ENCODE results near the gene SMAD3. TPM values are rescaled to one million over a fixed set of nuclear protein-coding genes. Genes with fewer than 3 reads are reported as not detected.
"Not testable (repeated sequence)": the region's sequence is repeated elsewhere in the genome, so short reads cannot be mapped to it uniquely, and the experiment has no call there.

SMAD3 gene
- total and polyA plus RNA-seq, 3 experiments from 2014 or later: 30.2 to 34.2 (median 31.7) TPM

GRCh38 chr15:67072958-67073357 lies 7.6 kb downstream of the SMAD3 start:
- no peak overlapping the region for H3K27ac ChIP-seq (ENCODE audit: low read depth, low read length)
- peak overlapping the region; percentile 19 to 87 (median 68) for H3K4me3 Mint-ChIP-seq
- H3K4me1 ChIP-seq (ENCODE audit: insufficient read depth, low read length): peaks cover 87% of the 10 kb centered on the region
- no peak overlapping the region for H3K4me3 ChIP-seq (ENCODE audit: low read length)
- peaks cover 83 to 98% (median 95%) of the 10 kb centered on the region in 3 donors for H3K4me1 Mint-ChIP-seq
- H3K27me3 Mint-ChIP-seq: peaks cover 0 to 1% of the 10 kb centered on the region in 2 donors
- peak overlapping the region in 7 of 8 donors; percentile 18 to 94 (median 85) for H3K27ac Mint-ChIP-seq
- no peak for DNase-seq
- no peaks in the 10 kb centered on the region for H3K27me3 ChIP-seq (ENCODE audit: insufficient read depth, low read length, poor library complexity, severe bottlenecking)
- peaks cover 6 to 64% (median 10%) of the 10 kb centered on the region in 3 donors for H3K36me3 Mint-ChIP-seq
- no peaks in the 10 kb centered on the region for H3K9me3 ChIP-seq (ENCODE audit: low read length)
- H3K9me3 Mint-ChIP-seq: no peaks in the 10 kb centered on the region
- ChIA-PET POLR2A (interaction anchor here (0.5 to 3.5 kb wide), 4 partner anchors 9 to 1748 kb away, joined by 4 to 25 read pairs (median 9); partner anchors contain the start of gene ANP32A), CTCF (interaction anchor here (0.7 to 9.7 kb wide), 5 partner anchors 11 to 47 kb away, joined by 3 to 62 read pairs (median 4); no protein-coding TSS in a partner anchor)
- H3K36me3 ChIP-seq (ENCODE audit: insufficient read depth, low read length): no peaks in the 10 kb centered on the region

- H3K9me3 Mint-ChIP-seq: no peaks in the 10 kb centered on the region
- H3K27me3 Mint-ChIP-seq: peaks cover 0 to 1% of the 10 kb centered on the region in 2 donors
- no peaks in the 10 kb centered on the region for H3K9me3 ChIP-seq (ENCODE audit: low read length)
- no peak overlapping the region for H3K4me3 ChIP-seq (ENCODE audit: low read length)
- H3K4me3 Mint-ChIP-seq: peak overlapping the region in 5 of 7 donors; percentile 29 to 87 (median 73)
- ChIA-PET POLR2A (no interaction called here), CTCF (interaction anchor here (9.7 kb wide), 1 partner anchor 9 kb away, joined by 62 read pairs; no protein-coding TSS in a partner anchor)
- peaks cover 78% of the 10 kb centered on the region for H3K4me1 ChIP-seq (ENCODE audit: insufficient read depth, low read length)
- H3K27ac Mint-ChIP-seq: peak overlapping the region in 5 of 8 donors; percentile 76 to 97 (median 88)
- H3K27ac ChIP-seq (ENCODE audit: low read depth, low read length): no peak overlapping the region
- no peaks in the 10 kb centered on the region for H3K36me3 ChIP-seq (ENCODE audit: insufficient read depth, low read length)
- H3K4me1 Mint-ChIP-seq: peaks cover 82 to 96% (median 93%) of the 10 kb centered on the region in 3 donors
- H3K36me3 Mint-ChIP-seq: peaks cover 6 to 68% (median 10%) of the 10 kb centered on the region in 3 donors
- H3K27me3 ChIP-seq (ENCODE audit: insufficient read depth, low read length, poor library complexity, severe bottlenecking): no peaks in the 10 kb centered on the region
- DNase-seq: no peak
Measured at GRCh38 chr15:67074886-67075229, 9.5 kb downstream of the SMAD3 start.

GRCh38 chr15:67075555-67076135 lies 10.2 kb downstream of the SMAD3 start:
- ChIA-PET CTCF (interaction anchor here (1.5 kb wide), 1 partner anchor 26 kb away, joined by 4 read pairs; no protein-coding TSS in a partner anchor), POLR2A (interaction anchor here (0.6 kb wide), 1 partner anchor 182 kb away, joined by 3 read pairs; no protein-coding TSS in a partner anchor)
- not testable (repeated sequence) for H3K27me3 ChIP-seq (ENCODE audit: insufficient read depth, low read length, poor library complexity, severe bottlenecking); H3K9me3 Mint-ChIP-seq; H3K9me3 ChIP-seq (ENCODE audit: low read length); DNase-seq; H3K36me3 ChIP-seq (ENCODE audit: insufficient read depth, low read length); H3K27me3 Mint-ChIP-seq; H3K27ac ChIP-seq (ENCODE audit: low read depth, low read length); H3K4me3 ChIP-seq (ENCODE audit: low read length)
- H3K4me1 ChIP-seq (ENCODE audit: insufficient read depth, low read length): peaks cover 81% of the 10 kb centered on the region
- Mint-ChIP-seq H3K27ac (peak overlapping the region; percentile 74 to 94 (median 88)), H3K36me3 (peaks cover 6 to 68% (median 10%) of the 10 kb centered on the region in 3 donors), H3K4me1 (peaks cover 83 to 96% (median 93%) of the 10 kb centered on the region in 3 donors), H3K4me3 (peak overlapping the region in 4 of 7 donors; percentile 33 to 70 (median 50))

- no peak overlapping the region for H3K4me3 ChIP-seq (ENCODE audit: low read length)
- peaks cover 84 to 96% (median 93%) of the 10 kb centered on the region in 3 donors for H3K4me1 Mint-ChIP-seq
- no peaks in the 10 kb centered on the region for H3K27me3 ChIP-seq (ENCODE audit: insufficient read depth, low read length, poor library complexity, severe bottlenecking)
- peak overlapping the region; percentile 61 to 94 (median 74) for H3K27ac Mint-ChIP-seq
- no peaks in the 10 kb centered on the region for H3K27me3 Mint-ChIP-seq
- H3K36me3 ChIP-seq (ENCODE audit: insufficient read depth, low read length): no peaks in the 10 kb centered on the region
- H3K9me3 ChIP-seq (ENCODE audit: low read length): no peaks in the 10 kb centered on the region
- peaks cover 87% of the 10 kb centered on the region for H3K4me1 ChIP-seq (ENCODE audit: insufficient read depth, low read length)
- peak overlapping the region in 5 of 7 donors; percentile 33 to 70 (median 48) for H3K4me3 Mint-ChIP-seq
- peaks cover 6 to 69% (median 11%) of the 10 kb centered on the region in 3 donors for H3K36me3 Mint-ChIP-seq
- CTCF ChIA-PET: interaction anchor here (1.5 kb wide), 1 partner anchor 26 kb away, joined by 4 read pairs; no protein-coding TSS in a partner anchor
- no peak for DNase-seq
- H3K9me3 Mint-ChIP-seq: no peaks in the 10 kb centered on the region
- POLR2A ChIA-PET: interaction anchor here (0.6 kb wide), 1 partner anchor 182 kb away, joined by 3 read pairs; no protein-coding TSS in a partner anchor
- H3K27ac ChIP-seq (ENCODE audit: low read depth, low read length): no peak overlapping the region
Measured at GRCh38 chr15:67076147-67076843, 10.9 kb downstream of the SMAD3 start.

GRCh38 chr15:67077641-67078215 lies 12.3 kb downstream of the SMAD3 start:
- POLR2A ChIA-PET: interaction anchor here (2.3 kb wide), 1 partner anchor 9 kb away, joined by 9 read pairs; no protein-coding TSS in a partner anchor
- peak overlapping the region in 6 of 7 donors; percentile 19 to 84 (median 48) for H3K4me3 Mint-ChIP-seq
- DNase-seq: no peak
- H3K9me3 Mint-ChIP-seq: no peaks in the 10 kb centered on the region
- Histone ChIP-seq H3K36me3 (ENCODE audit: insufficient read depth, low read length) (no peaks in the 10 kb centered on the region), H3K27me3 (ENCODE audit: insufficient read depth, low read length, poor library complexity, severe bottlenecking) (no peaks in the 10 kb centered on the region), H3K27ac (ENCODE audit: low read depth, low read length) (no peak overlapping the region), H3K4me3 (ENCODE audit: low read length) (no peak overlapping the region), H3K4me1 (ENCODE audit: insufficient read depth, low read length) (peaks cover 91% of the 10 kb centered on the region), H3K9me3 (ENCODE audit: low read length) (no peaks in the 10 kb centered on the region)
- peaks cover 90 to 98% (median 98%) of the 10 kb centered on the region in 3 donors for H3K4me1 Mint-ChIP-seq
- no peaks in the 10 kb centered on the region for H3K27me3 Mint-ChIP-seq
- H3K27ac Mint-ChIP-seq: peak overlapping the region; percentile 44 to 96 (median 73)
- H3K36me3 Mint-ChIP-seq: peaks cover 3 to 66% (median 9%) of the 10 kb centered on the region in 3 donors
- CTCF ChIA-PET: interaction anchor here (5.1 kb wide), 1 partner anchor 25 kb away, joined by 29 read pairs; no protein-coding TSS in a partner anchor

- peak overlapping the region; percentile 18 to 93 (median 65) for H3K27ac Mint-ChIP-seq
- H3K27me3 ChIP-seq (ENCODE audit: insufficient read depth, low read length, poor library complexity, severe bottlenecking): no peaks in the 10 kb centered on the region
- peaks cover 91 to 98% (median 97%) of the 10 kb centered on the region in 3 donors for H3K4me1 Mint-ChIP-seq
- ChIA-PET POLR2A (interaction anchor here (0.6 to 2.3 kb wide), 2 partner anchors 9 to 10 kb away, joined by 5 to 9 read pairs; no protein-coding TSS in a partner anchor), CTCF (interaction anchor here (0.7 to 5.1 kb wide), 2 partner anchors 14 to 24 kb away, joined by 3 to 29 read pairs; partner anchors contain the start of gene SMAD3)
- H3K36me3 ChIP-seq (ENCODE audit: insufficient read depth, low read length): no peaks in the 10 kb centered on the region
- no peak overlapping the region for H3K27ac ChIP-seq (ENCODE audit: low read depth, low read length)
- DNase-seq: no peak
- no peaks in the 10 kb centered on the region for H3K9me3 Mint-ChIP-seq
- H3K4me1 ChIP-seq (ENCODE audit: insufficient read depth, low read length): peaks cover 91% of the 10 kb centered on the region
- H3K4me3 Mint-ChIP-seq: peak overlapping the region in 3 of 7 donors; percentile 6 to 35 (median 25)
- no peak overlapping the region for H3K4me3 ChIP-seq (ENCODE audit: low read length)
- no peaks in the 10 kb centered on the region for H3K27me3 Mint-ChIP-seq
- H3K9me3 ChIP-seq (ENCODE audit: low read length): no peaks in the 10 kb centered on the region
- H3K36me3 Mint-ChIP-seq: peaks cover 3 to 60% (median 6%) of the 10 kb centered on the region in 3 donors
Measured at GRCh38 chr15:67079361-67079760, 14.0 kb downstream of the SMAD3 start.

GRCh38 chr15:67080118-67080899 lies 14.9 kb downstream of the SMAD3 start:
- Histone ChIP-seq H3K4me1 (ENCODE audit: insufficient read depth, low read length) (peaks cover 91% of the 10 kb centered on the region), H3K27ac (ENCODE audit: low read depth, low read length) (no peak overlapping the region), H3K4me3 (ENCODE audit: low read length) (no peak overlapping the region), H3K27me3 (ENCODE audit: insufficient read depth, low read length, poor library complexity, severe bottlenecking) (no peaks in the 10 kb centered on the region), H3K9me3 (ENCODE audit: low read length) (no peaks in the 10 kb centered on the region), H3K36me3 (ENCODE audit: insufficient read depth, low read length) (no peaks in the 10 kb centered on the region)
- DNase-seq: no peak
- Mint-ChIP-seq H3K36me3 (peaks cover 3 to 62% (median 6%) of the 10 kb centered on the region in 3 donors), H3K27me3 (no peaks in the 10 kb centered on the region), H3K4me3 (peak overlapping the region in 6 of 7 donors; percentile 36 to 81 (median 66)), H3K27ac (peak overlapping the region; percentile 11 to 96 (median 92)), H3K9me3 (no peaks in the 10 kb centered on the region), H3K4me1 (peaks cover 91 to 98% (median 97%) of the 10 kb centered on the region in 3 donors)
- CTCF ChIA-PET: interaction anchor here (0.7 to 6.3 kb wide), 4 partner anchors 10 to 41 kb away, joined by 3 to 62 read pairs (median 20); partner anchors contain the start of gene SMAD3
- POLR2A ChIA-PET: interaction anchor here (0.6 to 4.1 kb wide), 4 partner anchors 9 to 1742 kb away, joined by 3 to 25 read pairs (median 10); no protein-coding TSS in a partner anchor
